GM19238 (cell line): Measurements from ENCODE around the gene DEGS1.
A peak's percentile ranks its signal among the peaks of the same experiment; 100 is the strongest.
"Not testable (repeated sequence)": the region's sequence is repeated elsewhere in the genome, so short reads cannot be mapped to it uniquely, and the experiment has no call there.

Experiments used
- DNase-seq: peaks from one replicate; pipeline ENCODE4 v3.0.0; 2011; ENCODE audit warnings: low spot score; ENCODE audit not compliant: insufficient read length

Gene DEGS1

DNA sequence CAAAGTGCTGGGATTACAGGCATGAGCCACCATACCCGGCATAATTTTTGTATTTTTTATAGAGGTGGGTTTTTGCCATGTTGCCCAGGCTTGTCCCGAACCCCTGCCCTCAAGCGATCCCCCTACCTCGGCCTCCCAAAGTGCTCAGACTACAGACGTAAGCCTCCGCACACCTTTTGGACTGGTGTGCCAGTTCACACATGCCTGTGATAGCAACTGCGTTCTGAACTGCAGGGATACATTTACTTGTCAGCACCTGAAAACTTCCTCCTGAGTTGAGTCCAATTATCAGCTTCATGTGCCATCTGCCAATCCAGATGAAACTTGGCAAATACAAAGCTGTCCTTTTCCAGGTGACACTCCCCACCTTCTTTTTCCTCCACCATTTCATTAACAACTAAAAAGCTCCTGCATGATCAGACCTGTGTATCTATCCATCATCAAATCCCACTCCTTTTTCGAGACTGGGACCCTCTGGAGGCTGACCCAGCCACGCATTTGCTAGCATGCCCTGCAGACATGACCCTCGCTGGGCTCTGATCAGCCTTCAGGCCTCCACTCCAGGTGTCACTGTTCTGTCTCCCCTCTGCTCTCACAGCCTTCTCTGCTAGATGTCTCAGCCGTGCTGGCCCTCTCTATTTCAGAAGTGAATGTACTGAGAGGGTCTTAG is 2.1 kb upstream of the DEGS1 start:
- no peak for DNase-seq

DNA sequence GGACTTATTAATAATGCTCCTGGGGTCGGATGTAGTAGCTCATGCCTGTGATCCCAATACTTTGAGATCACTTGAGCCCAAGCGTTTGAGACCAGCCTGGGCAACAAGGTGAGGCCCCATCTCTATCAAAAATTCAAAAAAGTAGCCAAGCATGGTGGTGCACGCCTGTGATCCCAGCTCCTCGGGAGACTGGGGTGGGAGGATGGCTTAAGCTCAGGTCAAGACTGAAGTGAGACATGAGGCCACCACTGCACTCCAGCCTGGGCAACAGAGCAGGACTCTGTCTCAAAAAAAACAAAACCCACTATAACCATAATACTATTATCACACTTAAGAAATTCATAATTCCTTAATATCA is 1.6 kb upstream of the DEGS1 start:
- no peak for DNase-seq

DNA sequence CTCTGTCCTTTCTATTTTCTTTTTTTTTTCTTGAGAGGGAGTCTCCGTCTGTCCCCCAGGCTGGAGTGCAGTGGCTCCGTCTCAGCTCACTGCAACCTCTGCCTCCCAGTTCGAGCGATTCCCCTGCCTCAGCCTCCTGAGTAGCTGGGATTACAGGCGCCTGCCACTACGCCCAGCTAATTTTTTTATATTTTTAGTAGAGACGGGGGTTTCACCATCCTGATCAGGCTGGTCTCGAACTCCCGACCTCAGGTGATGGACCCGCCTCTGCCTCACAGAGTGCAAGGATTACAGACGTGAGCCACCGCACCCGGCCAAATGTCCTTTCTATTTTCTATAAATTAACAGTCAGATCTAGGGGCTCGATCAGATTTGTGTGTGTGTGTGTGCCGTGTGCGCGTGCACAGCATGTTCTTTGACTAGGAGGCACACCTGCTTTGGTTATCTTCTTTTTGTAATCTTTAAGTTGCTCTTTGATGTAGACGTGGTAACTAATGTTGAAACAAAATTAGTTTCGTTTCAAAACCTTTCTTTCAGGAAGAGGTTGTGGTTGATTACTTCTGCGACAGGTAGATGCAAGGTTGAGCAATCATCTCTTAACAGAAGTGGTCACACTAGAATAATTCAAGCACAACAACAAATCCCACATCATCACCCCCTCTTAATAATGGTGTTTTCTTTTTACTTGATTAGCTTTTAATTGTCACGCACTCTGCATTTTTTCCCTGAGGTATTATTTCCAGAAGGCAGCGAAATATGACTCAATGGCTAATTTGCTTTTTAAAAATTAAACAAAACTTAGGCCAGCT is 779 bp upstream of the DEGS1 start:
- peak; percentile 52 for DNase-seq

- peak; percentile 58 for DNase-seq
Measured at GRCh38 chr1:224183591-224184312, 712 bp downstream of the DEGS1 start.

DNA sequence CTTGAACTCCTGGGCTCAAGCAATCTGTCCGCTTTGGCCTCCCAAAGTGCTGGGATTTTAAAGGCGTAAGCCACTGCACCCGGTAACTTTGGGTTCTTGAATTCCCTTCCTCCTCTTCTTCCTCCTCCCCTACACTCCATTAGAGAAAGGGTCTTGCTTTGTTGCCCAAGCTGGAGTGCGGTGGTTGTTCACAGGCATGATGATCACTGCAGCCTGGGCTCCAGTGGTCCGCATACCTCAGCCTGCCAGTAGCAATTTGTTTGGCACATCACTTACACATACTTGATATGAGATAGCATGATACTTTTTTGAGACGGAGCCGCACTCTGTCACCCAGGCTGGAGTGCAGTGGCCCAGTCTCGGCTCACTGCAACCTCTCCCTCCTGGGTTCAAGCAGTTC is 2.2 kb downstream of the DEGS1 start:
- DNase-seq: no peak

DNA sequence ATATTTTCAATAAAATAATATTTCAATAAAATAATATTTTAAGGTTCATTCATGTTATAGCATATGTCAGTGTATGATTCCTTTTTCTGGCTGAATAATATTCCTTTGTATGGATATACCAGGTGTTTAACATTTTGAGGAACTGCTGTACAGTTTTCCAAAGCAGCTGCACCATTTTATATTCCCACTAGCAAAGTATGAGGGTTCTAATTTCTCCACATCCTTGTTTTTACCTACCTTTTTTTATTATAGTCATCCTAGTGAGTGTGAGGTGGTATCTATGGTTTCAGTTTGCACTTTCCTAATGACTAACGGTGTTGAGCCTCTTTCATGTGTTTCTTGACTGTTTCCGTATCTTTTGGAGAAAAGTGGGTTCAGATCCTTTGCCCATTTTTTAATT is 5.2 kb downstream of the DEGS1 start:
- no peak for DNase-seq

DNA sequence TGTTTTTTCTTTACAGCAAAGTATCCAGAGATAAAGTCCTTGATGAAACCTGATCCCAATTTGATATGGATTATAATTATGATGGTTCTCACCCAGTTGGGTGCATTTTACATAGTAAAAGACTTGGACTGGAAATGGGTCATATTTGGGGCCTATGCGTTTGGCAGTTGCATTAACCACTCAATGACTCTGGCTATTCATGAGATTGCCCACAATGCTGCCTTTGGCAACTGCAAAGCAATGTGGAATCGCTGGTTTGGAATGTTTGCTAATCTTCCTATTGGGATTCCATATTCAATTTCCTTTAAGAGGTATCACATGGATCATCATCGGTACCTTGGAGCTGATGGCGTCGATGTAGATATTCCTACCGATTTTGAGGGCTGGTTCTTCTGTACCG is 6.5 kb downstream of the DEGS1 start:
- DNase-seq: no peak

DNA sequence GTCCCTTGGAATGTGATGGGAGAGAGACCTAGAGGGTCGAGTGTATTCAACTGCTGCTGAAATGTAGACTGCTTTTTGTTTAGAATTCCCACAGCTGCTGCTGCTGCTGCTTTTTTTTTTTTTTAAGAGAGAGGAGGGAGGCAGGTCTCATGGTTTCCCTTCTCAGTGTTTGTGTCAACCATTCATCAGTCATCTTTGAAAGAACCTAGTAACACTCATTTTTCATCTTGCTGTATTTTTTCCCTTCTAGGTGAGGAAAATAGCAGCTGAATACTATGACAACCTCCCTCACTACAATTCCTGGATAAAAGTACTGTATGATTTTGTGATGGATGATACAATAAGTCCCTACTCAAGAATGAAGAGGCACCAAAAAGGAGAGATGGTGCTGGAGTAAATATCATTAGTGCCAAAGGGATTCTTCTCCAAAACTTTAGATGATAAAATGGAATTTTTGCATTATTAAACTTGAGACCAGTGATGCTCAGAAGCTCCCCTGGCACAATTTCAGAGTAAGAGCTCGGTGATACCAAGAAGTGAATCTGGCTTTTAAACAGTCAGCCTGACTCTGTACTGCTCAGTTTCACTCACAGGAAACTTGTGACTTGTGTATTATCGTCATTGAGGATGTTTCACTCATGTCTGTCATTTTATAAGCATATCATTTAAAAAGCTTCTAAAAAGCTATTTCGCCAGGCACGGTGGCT is 9.2 kb downstream of the DEGS1 start:
- no peak for DNase-seq

GRCh38 chr1:224193319-224193966 is 10.4 kb downstream of the DEGS1 start:
- no peak for DNase-seq

GRCh38 chr1:224196813-224197600 is 14.0 kb downstream of the DEGS1 start:
- no peak for DNase-seq

GRCh38 chr1:224198572-224198971 is 15.5 kb downstream of the DEGS1 start:
- DNase-seq: no peak

- no peak for DNase-seq
Measured at GRCh38 chr1:224199679-224200078, 16.6 kb downstream of the DEGS1 start.

DNA sequence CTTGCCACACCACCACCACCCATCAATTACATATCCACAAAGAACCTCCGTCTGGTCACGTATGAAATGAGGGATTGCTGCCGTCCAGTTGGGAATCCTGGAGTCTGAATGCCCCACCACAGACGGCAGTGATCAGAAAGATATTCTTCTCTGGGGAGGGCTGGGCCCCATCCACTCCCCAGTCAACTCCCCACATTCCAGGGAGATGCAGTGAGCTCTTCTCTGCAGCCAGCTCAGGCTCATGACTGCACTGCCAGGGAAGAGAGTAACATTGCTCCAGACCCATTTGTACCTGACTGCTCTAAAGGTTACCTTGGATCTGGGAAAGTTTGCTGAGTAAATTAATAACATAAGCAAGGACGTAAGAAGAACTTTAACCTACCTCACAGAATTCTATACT is 18.3 kb downstream of the DEGS1 start:
- DNase-seq: no peak

DNA sequence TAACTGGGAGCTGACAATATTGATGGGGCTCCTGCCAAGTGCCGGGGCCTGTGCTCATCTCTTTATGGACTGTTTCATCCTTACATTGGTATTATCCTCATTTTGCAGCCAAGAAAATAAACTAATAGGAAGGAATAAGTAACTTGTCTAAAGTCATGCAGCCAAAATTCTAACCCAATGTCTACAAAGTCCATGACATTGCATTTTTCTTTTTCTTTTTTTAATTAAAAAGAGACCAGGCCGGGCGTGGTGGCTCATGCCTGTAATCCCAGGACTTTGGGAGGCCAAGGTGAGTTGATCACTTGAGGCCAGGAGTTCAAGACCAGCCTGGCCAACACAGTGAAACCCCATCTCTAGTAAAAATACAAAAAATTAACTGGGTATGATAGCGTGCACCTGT is 18.8 kb downstream of the DEGS1 start:
- no peak for DNase-seq

GRCh38 chr1:224203243-224204016 is 20.4 kb downstream of the DEGS1 start:
- DNase-seq: no peak

- DNase-seq: no peak
Measured at GRCh38 chr1:224205438-224205840, 22.4 kb downstream of the DEGS1 start.

GRCh38 chr1:224205931-224206538 is 23.0 kb downstream of the DEGS1 start:
- DNase-seq: not testable (repeated sequence)

GRCh38 chr1:224211206-224211962 is 28.3 kb downstream of the DEGS1 start:
- no peak for DNase-seq
